ENCODE measurements around the gene ATP6V0A4.

The ATP6V0A4 gene

DNA sequence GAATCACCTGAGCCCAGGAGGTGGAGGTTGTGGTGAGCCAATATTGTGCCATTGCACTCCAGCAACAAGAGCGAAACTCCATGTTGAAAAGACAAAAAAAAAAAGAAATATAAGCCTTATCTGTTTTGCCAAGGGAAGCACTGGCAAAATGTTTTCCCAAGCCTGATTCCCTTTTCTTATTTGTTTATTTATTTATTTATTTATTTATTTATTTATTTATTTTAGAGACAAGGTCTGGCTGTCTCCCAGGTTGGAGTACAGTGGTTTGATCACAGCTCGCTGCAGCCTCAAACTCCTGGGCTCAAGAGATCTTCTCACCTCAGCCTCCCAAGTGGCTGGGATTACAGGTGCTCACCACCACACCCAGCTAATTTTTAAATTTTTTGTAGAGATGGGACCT is 141.0 kb downstream of the ATP6V0A4 start:
- DNase-seq = no peak
